GM18951 (cell line): Measurements from ENCODE around the gene MYZAP.

ENCODE experiments used
- POLR2A ChIP-seq: IDR thresholded peaks from 4 replicates; pipeline ENCODE4 v1.6.1; 2011; ENCODE audit warnings: mild to moderate bottlenecking; ENCODE audit not compliant: insufficient read length, insufficient read depth; ENCODE audit errors: extremely low read depth
- in situ Hi-C: fragments of 300-500 bp; cut with MboI; formaldehyde crosslinking; loops from one replicate; pipeline ENCODE4 v1.12.0; 2022; ENCODE audit warnings: low sequenced_read_pairs, mixed read lengths, inconsistent platforms; ENCODE audit not compliant: unreplicated experiment

MYZAP gene

GRCh38 chr15:57568299-57568698 lies 23.4 kb upstream of the MYZAP start:
- in situ Hi-C loops, result loop anchor here (25.0 kb wide), 1 partner anchor 294 kb away; no protein-coding TSS in a partner anchor

GRCh38 chr15:57570340-57570739 lies 21.4 kb upstream of the MYZAP start:
- in situ Hi-C loops, result loop anchor here (25.0 kb wide), 1 partner anchor 292 kb away; no protein-coding TSS in a partner anchor
- TF ChIP-seq POLR2A, result no peak

More at GRCh38 chr15:57568299-57568698, 23.4 kb upstream of the MYZAP start:
- TF ChIP-seq POLR2A, result no peak

- TF ChIP-seq POLR2A, result no peak
- in situ Hi-C loops, result loop anchor here (25.0 kb wide), 1 partner anchor 291 kb away; no protein-coding TSS in a partner anchor
Measured at GRCh38 chr15:57570994-57571393, 20.7 kb upstream of the MYZAP start.

GRCh38 chr15:57571725-57572124 lies 20.0 kb upstream of the MYZAP start:
- TF ChIP-seq POLR2A, result no peak
- in situ Hi-C loops, result loop anchor here (25.0 kb wide), 1 partner anchor 291 kb away; no protein-coding TSS in a partner anchor

GRCh38 chr15:57572468-57572867 lies 19.2 kb upstream of the MYZAP start:
- in situ Hi-C loops, result loop anchor here (25.0 kb wide), 1 partner anchor 290 kb away; no protein-coding TSS in a partner anchor
- no peak for TF ChIP-seq POLR2A

- in situ Hi-C loops, result loop anchor here (25.0 kb wide), 1 partner anchor 289 kb away; no protein-coding TSS in a partner anchor
- TF ChIP-seq POLR2A, result no peak
Measured at GRCh38 chr15:57573151-57573550, 18.6 kb upstream of the MYZAP start.

GRCh38 chr15:57575363-57575762 lies 16.3 kb upstream of the MYZAP start:
- TF ChIP-seq POLR2A, result no peak
- in situ Hi-C loops, result no loop called here

GRCh38 chr15:57578288-57578900 lies 13.3 kb upstream of the MYZAP start:
- in situ Hi-C loops, result no loop called here
- no peak for TF ChIP-seq POLR2A

- in situ Hi-C loops, result no loop called here
- TF ChIP-seq POLR2A, result no peak
Measured at GRCh38 chr15:57580428-57580827, 11.3 kb upstream of the MYZAP start.

- TF ChIP-seq POLR2A, result no peak
- in situ Hi-C loops, result no loop called here
Measured at GRCh38 chr15:57580866-57581265, 10.8 kb upstream of the MYZAP start.

- in situ Hi-C loops, result no loop called here
- no peak for TF ChIP-seq POLR2A
Measured at GRCh38 chr15:57582090-57582489, 9.6 kb upstream of the MYZAP start.

- in situ Hi-C loops, result no loop called here
- no peak for TF ChIP-seq POLR2A
Measured at GRCh38 chr15:57583282-57583681, 8.4 kb upstream of the MYZAP start.

GRCh38 chr15:57583720-57584119 lies 8.0 kb upstream of the MYZAP start:
- no peak for TF ChIP-seq POLR2A
- in situ Hi-C loops, result no loop called here

GRCh38 chr15:57586661-57587424 lies 4.9 kb upstream of the MYZAP start:
- in situ Hi-C loops, result no loop called here
- no peak for TF ChIP-seq POLR2A
